ENCODE measurements around the gene LAP3. TPM values are rescaled to one million over a fixed set of nuclear protein-coding genes. Genes with fewer than 3 reads are reported as not detected.
"Not testable (repeated sequence)": the region's sequence is repeated elsewhere in the genome, so short reads cannot be mapped to it uniquely, and the experiment has no call there.

LAP3 gene
- polyA plus RNA-seq, 3 donors = 98.3 to 127 (median 108) TPM

- H3K27ac Mint-ChIP-seq = no peak overlapping the region
- H4K20me1 ChIP-seq (ENCODE audit: insufficient read depth, low read length) = no peaks in the 10 kb centered on the region
- H3K36me3 Mint-ChIP-seq = no peaks in the 10 kb centered on the region
- H3K4me1 Mint-ChIP-seq = no peaks in the 10 kb centered on the region
- DNase-seq = no peak
- no peaks in the 10 kb centered on the region for H3K36me3 ChIP-seq (replicated peaks in 1 of 2; ENCODE audit: control insufficient read depth in 1 of 2, insufficient read depth in 2 of 2, low read length in 2 of 2)
- H3K9ac ChIP-seq (ENCODE audit: insufficient read depth, low read length, poor library complexity, severe bottlenecking) = no peak overlapping the region
- 80% methylated on average over 1 of the region's 2 CpGs for WGBS (ENCODE audit: insufficient coverage)
- H3K4me3 Mint-ChIP-seq = no peak overlapping the region
- H3K4me3 ChIP-seq (replicated peaks in 1 of 3; ENCODE audit: low read depth in 2 of 3, low read length in 3 of 3) = no peak overlapping the region
- H3K27me3 ChIP-seq (ENCODE audit: control insufficient read depth in 2 of 2, insufficient read depth in 2 of 2, low read length in 2 of 2) = no peaks in the 10 kb centered on the region
- H3K27me3 Mint-ChIP-seq (ENCODE audit: low read depth in 3 of 3) = peaks cover 0 to 5% (median 5%) of the 10 kb centered on the region in 3 donors
- no peaks in the 10 kb centered on the region for H3K4me1 ChIP-seq (ENCODE audit: control insufficient read depth in 1 of 2, insufficient read depth in 2 of 2, low read length in 2 of 2)
- H3K79me2 ChIP-seq (ENCODE audit: insufficient read depth, low read length) = no peaks in the 10 kb centered on the region
- no peak overlapping the region for H3K27ac ChIP-seq (ENCODE audit: low read depth in 1 of 2, low read length in 2 of 2)
- no peak overlapping the region for H3K4me2 ChIP-seq (replicated peaks; ENCODE audit: extremely low read depth, low read length, poor library complexity, severe bottlenecking)
- no peak overlapping the region for H2AFZ ChIP-seq (ENCODE audit: insufficient read depth, low read depth, low read length, poor library complexity, severe bottlenecking)
- TF ChIP-seq CTCF (IDR thresholded peaks at IDR 0.05) = no peak
- peaks cover 0 to 2% (median 0%) of the 10 kb centered on the region in 7 donors for H3K9me3 Mint-ChIP-seq
- intact Hi-C loops (cut with micrococcal nuclease) = no loop called here
- H3K9me3 ChIP-seq (replicated peaks in 1 of 2; ENCODE audit: control insufficient read depth in 1 of 2, insufficient read depth in 1 of 2, low read length in 2 of 2) = no peaks in the 10 kb centered on the region
These were observed 9.7 kb upstream of the LAP3 start for GRCh38 chr4:17567271-17567670.

- no peak overlapping the region for H3K27ac ChIP-seq (ENCODE audit: low read depth in 1 of 2, low read length in 2 of 2)
- peaks cover 19% of the 10 kb centered on the region for H3K79me2 ChIP-seq (ENCODE audit: insufficient read depth, low read length)
- peaks cover 0 to 1% (median 0%) of the 10 kb centered on the region in 7 donors for H3K9me3 Mint-ChIP-seq
- H3K27me3 Mint-ChIP-seq (ENCODE audit: low read depth in 3 of 3) = peaks cover 0 to 7% (median 3%) of the 10 kb centered on the region in 3 donors
- H2AFZ ChIP-seq (ENCODE audit: insufficient read depth, low read depth, low read length, poor library complexity, severe bottlenecking) = no peak overlapping the region
- no peaks in the 10 kb centered on the region for H3K36me3 ChIP-seq (replicated peaks in 1 of 2; ENCODE audit: control insufficient read depth in 1 of 2, insufficient read depth in 2 of 2, low read length in 2 of 2)
- H3K27me3 ChIP-seq (ENCODE audit: control insufficient read depth in 2 of 2, insufficient read depth in 2 of 2, low read length in 2 of 2) = no peaks in the 10 kb centered on the region
- 90% methylated on average over 2 of the region's 4 CpGs for WGBS (ENCODE audit: insufficient coverage)
- H3K4me1 ChIP-seq (ENCODE audit: control insufficient read depth in 1 of 2, insufficient read depth in 2 of 2, low read length in 2 of 2) = peaks cover 20 to 22% of the 10 kb centered on the region in 2 donors
- H3K9me3 ChIP-seq (replicated peaks in 1 of 2; ENCODE audit: control insufficient read depth in 1 of 2, insufficient read depth in 1 of 2, low read length in 2 of 2) = no peaks in the 10 kb centered on the region
- H3K4me1 Mint-ChIP-seq = peaks cover 18% of the 10 kb centered on the region
- no peak for TF ChIP-seq CTCF (IDR thresholded peaks at IDR 0.05)
- H3K27ac Mint-ChIP-seq = no peak overlapping the region
- no peak overlapping the region for H3K9ac ChIP-seq (ENCODE audit: insufficient read depth, low read length, poor library complexity, severe bottlenecking)
- peaks cover 0 to 4% of the 10 kb centered on the region in 2 donors for H3K36me3 Mint-ChIP-seq
- DNase-seq = no peak
- peaks cover 8% of the 10 kb centered on the region for H4K20me1 ChIP-seq (ENCODE audit: insufficient read depth, low read length)
- intact Hi-C loops (cut with micrococcal nuclease) = loop anchor here in 1 of 2 donors (10.0 kb wide), 1 partner anchor 241 kb away; the partner anchor contains the start of genes DCAF16 and NCAPG
- H3K4me2 ChIP-seq (replicated peaks; ENCODE audit: extremely low read depth, low read length, poor library complexity, severe bottlenecking) = no peak overlapping the region
- H3K4me3 ChIP-seq (replicated peaks in 1 of 3; ENCODE audit: low read depth in 2 of 3, low read length in 3 of 3) = no peak overlapping the region
- no peak overlapping the region for H3K4me3 Mint-ChIP-seq
These were observed 2.8 kb upstream of the LAP3 start for GRCh38 chr4:17574206-17574605.

GRCh38 chr4:17575177-17575576, 1.8 kb upstream of the LAP3 start:
- H3K9me3 Mint-ChIP-seq; H3K4me3 Mint-ChIP-seq; H4K20me1 ChIP-seq (ENCODE audit: insufficient read depth, low read length); H3K27me3 Mint-ChIP-seq (ENCODE audit: low read depth in 3 of 3); H3K27ac ChIP-seq (ENCODE audit: low read depth in 1 of 2, low read length in 2 of 2); H3K27ac Mint-ChIP-seq; H3K4me3 ChIP-seq (replicated peaks in 1 of 3; ENCODE audit: low read depth in 2 of 3, low read length in 3 of 3); H3K9ac ChIP-seq (ENCODE audit: insufficient read depth, low read length, poor library complexity, severe bottlenecking); DNase-seq; H2AFZ ChIP-seq (ENCODE audit: insufficient read depth, low read depth, low read length, poor library complexity, severe bottlenecking); H3K9me3 ChIP-seq (replicated peaks in 1 of 2; ENCODE audit: control insufficient read depth in 1 of 2, insufficient read depth in 1 of 2, low read length in 2 of 2); H3K4me2 ChIP-seq (replicated peaks; ENCODE audit: extremely low read depth, low read length, poor library complexity, severe bottlenecking); H3K36me3 ChIP-seq (replicated peaks in 1 of 2; ENCODE audit: control insufficient read depth in 1 of 2, insufficient read depth in 2 of 2, low read length in 2 of 2); H3K27me3 ChIP-seq (ENCODE audit: control insufficient read depth in 2 of 2, insufficient read depth in 2 of 2, low read length in 2 of 2): not testable (repeated sequence)
- Mint-ChIP-seq H3K36me3 (peaks cover 7 to 11% of the 10 kb centered on the region in 2 donors), H3K4me1 (peaks cover 28% of the 10 kb centered on the region)
- 100% methylated on average over 6 of the region's 12 CpGs for WGBS (ENCODE audit: insufficient coverage)
- intact Hi-C loops (cut with micrococcal nuclease) = loop anchor here (5.0 to 10.0 kb wide), 3 partner anchors 237 to 447 kb away; partner anchors contain the start of genes DCAF16 (in 2 of the 2), NCAPG (in 2 of the 2) and LCORL (in 1 of the 2)
- Histone ChIP-seq H3K79me2 (ENCODE audit: insufficient read depth, low read length) (peaks cover 27% of the 10 kb centered on the region), H3K4me1 (ENCODE audit: control insufficient read depth in 1 of 2, insufficient read depth in 2 of 2, low read length in 2 of 2) (peaks cover 30 to 31% of the 10 kb centered on the region in 2 donors)

Measured in CD14-positive monocyte (primary cell).